Measurements from ENCODE around the gene PLXNC1. TPM values are rescaled to one million over a fixed set of nuclear protein-coding genes. Genes with fewer than 3 reads are reported as not detected.

PLXNC1 gene
- total RNA-seq, 1 experiment from 2014 or later: 0.30 TPM

GRCh38 chr12:94178054-94178453 lies 29.7 kb downstream of the PLXNC1 start:
- intact Hi-C loops (cut with micrococcal nuclease; ENCODE audit: unreplicated experiment): no loop called here
- no peaks in the 10 kb centered on the region for H3K27me3 ChIP-seq (replicated peaks; ENCODE audit: insufficient read depth, low read depth, low read length, poor library complexity)
- CTCF ChIA-PET: no interaction called here
- H3K4me1 ChIP-seq (ENCODE audit: insufficient read depth, low read length, poor library complexity, severe bottlenecking): no peaks in the 10 kb centered on the region
- DNase-seq (ENCODE audit: low spot score): no peak
- H3K4me3 ChIP-seq (ENCODE audit: low read depth, low read length, poor library complexity, severe bottlenecking): no peak overlapping the region
- H3K9me3 ChIP-seq (ENCODE audit: low read depth, low read length, poor library complexity, severe bottlenecking): no peaks in the 10 kb centered on the region
- BruUV-seq (replicated peaks): no TSS peak
- no peak overlapping the region for H3K27ac ChIP-seq (ENCODE audit: low read depth, low read length, poor library complexity, severe bottlenecking)
- no peak for TF ChIP-seq EZH2 (IDR thresholded peaks at IDR 0.05; ENCODE audit: borderline replicate concordance, low read depth, low read length, poor library complexity, severe bottlenecking)
- TF ChIP-seq, protein P1, sequence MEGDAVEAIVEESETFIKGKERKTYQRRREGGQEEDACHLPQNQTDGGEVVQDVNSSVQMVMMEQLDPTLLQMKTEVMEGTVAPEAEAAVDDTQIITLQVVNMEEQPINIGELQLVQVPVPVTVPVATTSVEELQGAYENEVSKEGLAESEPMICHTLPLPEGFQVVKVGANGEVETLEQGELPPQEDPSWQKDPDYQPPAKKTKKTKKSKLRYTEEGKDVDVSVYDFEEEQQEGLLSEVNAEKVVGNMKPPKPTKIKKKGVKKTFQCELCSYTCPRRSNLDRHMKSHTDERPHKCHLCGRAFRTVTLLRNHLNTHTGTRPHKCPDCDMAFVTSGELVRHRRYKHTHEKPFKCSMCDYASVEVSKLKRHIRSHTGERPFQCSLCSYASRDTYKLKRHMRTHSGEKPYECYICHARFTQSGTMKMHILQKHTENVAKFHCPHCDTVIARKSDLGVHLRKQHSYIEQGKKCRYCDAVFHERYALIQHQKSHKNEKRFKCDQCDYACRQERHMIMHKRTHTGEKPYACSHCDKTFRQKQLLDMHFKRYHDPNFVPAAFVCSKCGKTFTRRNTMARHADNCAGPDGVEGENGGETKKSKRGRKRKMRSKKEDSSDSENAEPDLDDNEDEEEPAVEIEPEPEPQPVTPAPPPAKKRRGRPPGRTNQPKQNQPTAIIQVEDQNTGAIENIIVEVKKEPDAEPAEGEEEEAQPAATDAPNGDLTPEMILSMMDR (conservative IDR thresholded peaks at IDR 0.05; ENCODE audit: low read depth, low read length): no peak
- POLR2A ChIA-PET (ENCODE audit: low non-redundant PET): no interaction called here
- no peaks in the 10 kb centered on the region for H3K36me3 ChIP-seq (ENCODE audit: insufficient read depth, low read length, poor library complexity, severe bottlenecking)

DNA sequence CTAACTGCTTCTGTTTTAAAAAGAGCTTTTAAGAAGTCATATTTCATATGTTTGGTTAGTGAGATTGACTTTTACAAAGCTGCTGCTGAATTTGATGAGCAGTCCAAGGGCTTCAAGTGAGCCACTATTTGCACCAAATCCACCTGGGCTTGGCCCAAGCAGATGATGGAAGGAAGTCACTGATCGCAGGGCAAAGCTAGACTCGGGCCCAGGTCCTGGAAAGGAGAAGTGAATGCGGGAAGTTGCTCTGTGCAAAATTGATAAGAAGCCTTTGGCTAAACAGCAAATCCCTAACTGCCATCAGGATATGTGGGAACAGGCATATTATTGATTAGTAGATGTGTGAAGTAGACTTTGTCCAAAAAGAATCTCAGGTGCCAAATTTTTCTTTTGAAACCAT lies 30.5 kb downstream of the PLXNC1 start:
- TF ChIP-seq, protein P1 (conservative IDR thresholded peaks at IDR 0.05; ENCODE audit: low read depth, low read length): no peak
- TF ChIP-seq EZH2 (IDR thresholded peaks at IDR 0.05; ENCODE audit: borderline replicate concordance, low read depth, low read length, poor library complexity, severe bottlenecking): no peak
- Histone ChIP-seq H3K27ac (ENCODE audit: low read depth, low read length, poor library complexity, severe bottlenecking) (no peak overlapping the region), H3K36me3 (ENCODE audit: insufficient read depth, low read length, poor library complexity, severe bottlenecking) (no peaks in the 10 kb centered on the region), H3K4me1 (ENCODE audit: insufficient read depth, low read length, poor library complexity, severe bottlenecking) (no peaks in the 10 kb centered on the region), H3K4me3 (ENCODE audit: low read depth, low read length, poor library complexity, severe bottlenecking) (no peak overlapping the region), H3K27me3 (replicated peaks; ENCODE audit: insufficient read depth, low read depth, low read length, poor library complexity) (no peaks in the 10 kb centered on the region), H3K9me3 (ENCODE audit: low read depth, low read length, poor library complexity, severe bottlenecking) (no peaks in the 10 kb centered on the region)
- ChIA-PET CTCF (no interaction called here), POLR2A (ENCODE audit: low non-redundant PET) (no interaction called here)
- no peak for DNase-seq (ENCODE audit: low spot score)
- intact Hi-C loops (cut with micrococcal nuclease; ENCODE audit: unreplicated experiment): no loop called here
- no TSS peak for BruUV-seq (replicated peaks)

- no peak for DNase-seq (ENCODE audit: low spot score)
- CTCF ChIA-PET: no interaction called here
- POLR2A ChIA-PET (ENCODE audit: low non-redundant PET): no interaction called here
- Histone ChIP-seq H3K27me3 (replicated peaks; ENCODE audit: insufficient read depth, low read depth, low read length, poor library complexity) (peaks cover 2% of the 10 kb centered on the region), H3K4me3 (ENCODE audit: low read depth, low read length, poor library complexity, severe bottlenecking) (no peak overlapping the region), H3K27ac (ENCODE audit: low read depth, low read length, poor library complexity, severe bottlenecking) (no peak overlapping the region), H3K9me3 (ENCODE audit: low read depth, low read length, poor library complexity, severe bottlenecking) (no peaks in the 10 kb centered on the region), H3K4me1 (ENCODE audit: insufficient read depth, low read length, poor library complexity, severe bottlenecking) (no peaks in the 10 kb centered on the region), H3K36me3 (ENCODE audit: insufficient read depth, low read length, poor library complexity, severe bottlenecking) (no peaks in the 10 kb centered on the region)
- BruUV-seq (replicated peaks): no TSS peak
- TF ChIP-seq, protein P1 (conservative IDR thresholded peaks at IDR 0.05; ENCODE audit: low read depth, low read length): no peak
- TF ChIP-seq EZH2 (IDR thresholded peaks at IDR 0.05; ENCODE audit: borderline replicate concordance, low read depth, low read length, poor library complexity, severe bottlenecking): no peak
- intact Hi-C loops (cut with micrococcal nuclease; ENCODE audit: unreplicated experiment): no loop called here
These were observed 31.3 kb downstream of the PLXNC1 start for GRCh38 chr12:94179723-94180122.
